H1 (cell line): ENCODE results near the gene TWNK. TPM values are rescaled to one million over a fixed set of nuclear protein-coding genes. Genes with fewer than 3 reads are reported as not detected.
A peak's percentile ranks its signal among the peaks of the same experiment; 100 is the strongest.

Experiments
- CHD2 ChIP-seq: IDR thresholded peaks from 2 replicates; pipeline ENCODE4 v1.6.1; 2012; ENCODE audit warnings: low read length, improper control_type of control experiment
- CREB1 ChIP-seq: IDR thresholded peaks from 2 replicates; pipeline ENCODE4 v1.6.1; 2012; ENCODE audit warnings: inconsistent platforms
- EZH2 ChIP-seq: fragments of 200-600 bp; sonication (generic); IDR thresholded peaks from 2 replicates; pipeline ENCODE4 v1.7.1; 2012; ENCODE audit warnings: low read depth, mild to moderate bottlenecking, moderate library complexity, low read length, inconsistent platforms; ENCODE audit not compliant: severe bottlenecking
- GTF2F1 ChIP-seq: IDR thresholded peaks from 2 replicates; pipeline ENCODE4 v1.6.1; 2012; ENCODE audit warnings: low read depth, low read length, improper control_type of control experiment, borderline replicate concordance
- HDAC2 ChIP-seq, 2 experiments: fragments of 300-600 bp in 1 of 2; sonication (generic) in 1 of 2; IDR thresholded peaks; 2 replicates each; pipeline ENCODE4 v1.6.1; 2011 to 2012; ENCODE audit warnings: low read depth in 2 of 2, low read length in 2 of 2, mild to moderate bottlenecking in 2 of 2, moderate library complexity in 2 of 2, borderline replicate concordance in 1 of 2, inconsistent platforms in 1 of 2
- MAX ChIP-seq: IDR thresholded peaks from 2 replicates; pipeline ENCODE4 v1.6.1; 2012; ENCODE audit warnings: inconsistent platforms
- PHF8 ChIP-seq: fragments of 200-600 bp; sonication (generic); conservative IDR thresholded peaks from 2 replicates; pipeline ENCODE4 v1.7.1; 2012; ENCODE audit warnings: low read depth, mild to moderate bottlenecking, inconsistent platforms, low read length, moderate library complexity
- RFX5 ChIP-seq: IDR thresholded peaks from 2 replicates; pipeline ENCODE4 v1.6.1; 2011; ENCODE audit warnings: low read depth, low read length, improper control_type of control experiment, borderline replicate concordance
- RNF2 ChIP-seq: fragments of 200-900, 300-1000 bp; sonication (generic); IDR thresholded peaks from 2 replicates; pipeline ENCODE4 v1.7.1; 2016; ENCODE audit warnings: borderline replicate concordance, low read depth, mild to moderate bottlenecking, antibody characterized with exemption, low read length; ENCODE audit not compliant: poor library complexity, severe bottlenecking; ENCODE audit errors: missing control alignments
- SAP30 ChIP-seq: fragments of 300-600 bp; sonication (generic); IDR thresholded peaks from 2 replicates; pipeline ENCODE4 v1.7.1; 2012; ENCODE audit warnings: low read length, moderate library complexity, mild to moderate bottlenecking, inconsistent platforms; ENCODE audit not compliant: insufficient read depth, insufficient replicate concordance
- SIN3A ChIP-seq, 2 experiments: IDR thresholded peaks in 1 of 2; conservative IDR thresholded peaks in 1 of 2; 2 replicates each; pipeline ENCODE4 v1.6.1; 2011 to 2012; ENCODE audit warnings: low read length in 2 of 2, improper control_type of control experiment in 1 of 2, low read depth in 1 of 2, mild to moderate bottlenecking in 1 of 2
- SP1 ChIP-seq: IDR thresholded peaks from 2 replicates; pipeline ENCODE4 v1.6.1; 2011; ENCODE audit warnings: low read depth, low read length
- SRF ChIP-seq: IDR thresholded peaks from 2 replicates; pipeline ENCODE4 v1.6.1; 2011; ENCODE audit warnings: mild to moderate bottlenecking, low read depth, low read length, moderate library complexity
- TBP ChIP-seq: IDR thresholded peaks from 2 replicates; pipeline ENCODE4 v1.6.1; 2011; ENCODE audit warnings: low read depth, low read length, improper control_type of control experiment
- TEAD4 ChIP-seq: IDR thresholded peaks from 2 replicates; pipeline ENCODE4 v1.6.1; 2012; ENCODE audit warnings: low read depth, low read length, inconsistent platforms, mixed read lengths
- ZNF274 ChIP-seq: IDR thresholded peaks from 2 replicates; pipeline ENCODE4 v1.7.0; 2012; ENCODE audit warnings: low read length, borderline replicate concordance; ENCODE audit errors: extremely low read depth
- polyA plus RNA-seq, 7 experiments: library from polyadenylated mRNA; depleted of rRNA in 3 of 7; stranded (reverse) in 5 of 7; unstranded in 2 of 7; fragments of >200 nt in 5 of 7; fragments of 200-250 nt in 2 of 7; gene quantifications; 1 replicate in 5 of 7; 2 replicates in 1 of 7; 4 replicates in 1 of 7; pipeline versions ENCODE4 v1.2.1 to v1.2.3, GENCODE V29; 2011 to 2013; ENCODE audit warnings: missing spikeins in 2 of 7, mixed read lengths in 2 of 7
- total RNA-seq: library from RNA; stranded (reverse); fragmentation: NEBNext Ultra II Directional; extraction: Animal tissue kit (Norgen Biotek cat#: 25700); gene quantifications from 2 replicates; pipeline ENCODE4 v1.2.1, GENCODE V29; 2021

The TWNK gene
- total and polyA plus RNA-seq, 2 of the 8 experiments (the other 6 are each of a cell fraction or from before 2014, with no cell fraction given) = 15.4 to 32.5 TPM

- TF ChIP-seq MAX (peak; percentile 17; the same call in 1 of the 2 replicates), EZH2 (no peak), GTF2F1 (peak; percentile 62; the same call in 1 of the 2 replicates), SRF (no peak), HDAC2 (IDR thresholded peaks at IDR 0.05; ENCODE audit: borderline replicate concordance in 1 of 2, low read depth in 2 of 2, low read length in 2 of 2) (peak; percentile 72 to 74; a peak in 1 of 4 replicates), ZNF274 (no peak), SP1 (peak; percentile 82), SAP30 (no peak), RFX5 (no peak), TBP (peak; percentile 53), CREB1 (0 out of 2 replicates have a peak, but pooled peaks have one; percentile 7), RNF2 (no peak), PHF8 (0 out of 2 replicates have a peak, but pooled peaks have one; percentile 20), CHD2 (peak; percentile 95), SIN3A (conservative IDR thresholded peaks at IDR 0.05 in 1 of 2, IDR thresholded peaks at IDR 0.05 in 1 of 2; ENCODE audit: low read depth in 1 of 2, low read length in 2 of 2) (peak in 1 of 2 experiments; percentile 80; a peak in 3 of 4 replicates), TEAD4 (no peak)
These were observed 55.5 kb downstream of the TWNK start (continued) for GRCh38 chr10:101042667-101043362.
